ENCODE measurements around the gene ASPG. TPM values are rescaled to one million over a fixed set of nuclear protein-coding genes. Genes with fewer than 3 reads are reported as not detected.

ASPG gene
- total RNA-seq, 1 donor from 2014 or later = not detected

GRCh38 chr14:104075530-104076151, 9.9 kb upstream of the ASPG start:
- DNase-seq (ENCODE audit: low read depth in 2 of 2) = no peak

GRCh38 chr14:104076743-104077142, 8.8 kb upstream of the ASPG start:
- DNase-seq (ENCODE audit: low read depth in 2 of 2) = no peak

GRCh38 chr14:104078031-104078455, 7.5 kb upstream of the ASPG start:
- peak; percentile 68 to 84 for DNase-seq (ENCODE audit: low read depth in 2 of 2)

- DNase-seq (ENCODE audit: low read depth in 2 of 2) = no peak
These were observed 4.9 kb upstream of the ASPG start for GRCh38 chr14:104080376-104081260.

- DNase-seq (ENCODE audit: low read depth in 2 of 2) = no peak
These were observed 4.2 kb upstream of the ASPG start for GRCh38 chr14:104081261-104081835.

- DNase-seq (ENCODE audit: low read depth in 2 of 2) = no peak
These were observed 3.5 kb upstream of the ASPG start for GRCh38 chr14:104081951-104082464.

GRCh38 chr14:104082807-104083206, 2.7 kb upstream of the ASPG start:
- no peak for DNase-seq (ENCODE audit: low read depth in 2 of 2)

- no peak for DNase-seq (ENCODE audit: low read depth in 2 of 2)
These were observed 1.1 kb upstream of the ASPG start for GRCh38 chr14:104084251-104085002.

- no peak for DNase-seq (ENCODE audit: low read depth in 2 of 2)
These were observed 345 bp downstream of the ASPG start for GRCh38 chr14:104085889-104086201.

- no peak for DNase-seq (ENCODE audit: low read depth in 2 of 2)
These were observed 735 bp downstream of the ASPG start for GRCh38 chr14:104086210-104086660.

- DNase-seq (ENCODE audit: low read depth in 2 of 2) = no peak
These were observed 1.4 kb downstream of the ASPG start for GRCh38 chr14:104086661-104087461.

- DNase-seq (ENCODE audit: low read depth in 2 of 2) = no peak
These were observed 2.0 kb downstream of the ASPG start for GRCh38 chr14:104087505-104087904.

GRCh38 chr14:104087981-104088850, 2.7 kb downstream of the ASPG start:
- DNase-seq (ENCODE audit: low read depth in 2 of 2) = no peak

- no peak for DNase-seq (ENCODE audit: low read depth in 2 of 2)
These were observed 4.7 kb downstream of the ASPG start for GRCh38 chr14:104090071-104090748.

GRCh38 chr14:104091061-104091926, 5.8 kb downstream of the ASPG start:
- no peak for DNase-seq (ENCODE audit: low read depth in 2 of 2)

GRCh38 chr14:104091927-104092771, 6.6 kb downstream of the ASPG start:
- no peak for DNase-seq (ENCODE audit: low read depth in 2 of 2)

- DNase-seq (ENCODE audit: low read depth in 2 of 2) = no peak
These were observed 7.4 kb downstream of the ASPG start for GRCh38 chr14:104092931-104093365.
